Loucy (cell line): ENCODE results near the gene ZBTB2.
"Not testable (repeated sequence)": the region's sequence is repeated elsewhere in the genome, so short reads cannot be mapped to it uniquely, and the experiment has no call there.

ENCODE experiments used
- H2AFZ ChIP-seq: fragments of 200-600 bp; sonication (generic); 2 replicates; pipeline ENCODE4 v1.6.0; 2016; ENCODE audit warnings: antibody characterized with exemption, mild to moderate bottlenecking, low read length, moderate library complexity
- H3F3A ChIP-seq: fragments of 200-600 bp; 2 replicates; pipeline ENCODE4 v1.6.0; 2016; ENCODE audit warnings: antibody characterized with exemption, low read depth, mild to moderate bottlenecking
- H3K27me3 ChIP-seq: fragments of 200-600 bp; sonication (generic); 2 replicates; pipeline ENCODE4 v1.6.1; 2014; ENCODE audit warnings: low read length, mild to moderate bottlenecking; ENCODE audit not compliant: insufficient read depth, poor library complexity, severe bottlenecking
- H3K36me3 ChIP-seq: fragments of 200-600 bp; sonication (generic); 2 replicates; pipeline ENCODE4 v1.6.1; 2016; ENCODE audit warnings: low read length; ENCODE audit not compliant: insufficient read depth
- H3K4me1 ChIP-seq: fragments of 200-600 bp; sonication (generic); 2 replicates; pipeline ENCODE4 v1.5.1; 2014; ENCODE audit warnings: low read length, mild to moderate bottlenecking; ENCODE audit not compliant: insufficient read depth, poor library complexity, severe bottlenecking
- H3K4me2 ChIP-seq: fragments of 200-600 bp; sonication (generic); 2 replicates; pipeline ENCODE4 v1.6.0; 2014; ENCODE audit warnings: antibody characterized with exemption, low read length, low read depth, mild to moderate bottlenecking; ENCODE audit not compliant: poor library complexity, severe bottlenecking
- H3K4me3 ChIP-seq: fragments of 200-600 bp; sonication (generic); 2 replicates; pipeline ENCODE4 v1.5.1; 2014; ENCODE audit warnings: low read length, mild to moderate bottlenecking, mixed read lengths; ENCODE audit not compliant: poor library complexity, severe bottlenecking
- H3K79me2 ChIP-seq: fragments of 200-600 bp; sonication (generic); 2 replicates; pipeline ENCODE4 v1.6.1; 2014; ENCODE audit warnings: low read length; ENCODE audit not compliant: insufficient read depth
- H3K9ac ChIP-seq: fragments of 200-600 bp; sonication (generic); 2 replicates; pipeline ENCODE4 v1.6.0; 2014; ENCODE audit warnings: mild to moderate bottlenecking, low read depth, low read length, moderate library complexity; ENCODE audit not compliant: poor library complexity, severe bottlenecking
- H3K9me2 ChIP-seq: fragments of 200-600 bp; sonication (generic); replicated peaks from 2 replicates; pipeline ENCODE4 v1.6.1; 2016; ENCODE audit warnings: low read depth, low read length, mixed read lengths
- H3K9me3 ChIP-seq: fragments of 200-600 bp; sonication (generic); 2 replicates; pipeline ENCODE4 v1.6.1; 2014; ENCODE audit warnings: mild to moderate bottlenecking, antibody characterized with exemption, low read length, low read depth; ENCODE audit not compliant: insufficient read depth
- H4K20me1 ChIP-seq: fragments of 200-600 bp; sonication (generic); 2 replicates; pipeline ENCODE4 v1.6.0; 2014; ENCODE audit warnings: antibody characterized with exemption, low read length, mild to moderate bottlenecking; ENCODE audit not compliant: insufficient read depth, poor library complexity, severe bottlenecking
- EZH2phosphoT487 ChIP-seq: fragments of 200-600 bp; IDR thresholded peaks from 2 replicates; pipeline ENCODE4 v1.6.1; 2018; ENCODE audit warnings: antibody characterized with exemption, mild to moderate bottlenecking, moderate library complexity, borderline replicate concordance
- TF ChIP-seq, protein P1 (sequence below): fragments of 200-600 bp; sonication (generic); conservative IDR thresholded peaks from 2 replicates; pipeline ENCODE4 v1.5.1; 2014; ENCODE audit warnings: mild to moderate bottlenecking, antibody characterized with exemption, low read length

Gene ZBTB2

DNA sequence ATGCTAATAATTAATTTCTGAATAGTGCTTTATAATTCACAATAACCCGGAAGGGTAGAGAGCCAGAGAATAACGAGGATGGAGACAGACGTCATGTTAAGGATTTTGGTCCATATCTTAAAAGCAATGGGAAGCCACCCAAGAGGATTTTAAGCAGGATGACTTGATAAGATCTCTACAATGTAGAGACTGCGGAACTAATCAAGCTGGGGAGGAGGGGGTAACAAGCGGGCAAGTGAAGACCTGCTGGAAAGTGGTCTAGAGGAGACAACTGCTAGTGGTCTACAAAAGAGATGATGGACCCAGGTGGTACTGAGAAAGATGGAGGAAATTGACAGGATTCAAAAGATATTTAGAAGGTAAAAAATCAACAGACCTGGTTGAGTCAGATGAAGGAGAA lies 7.2 kb downstream of the ZBTB2 start:
- Histone ChIP-seq H3K9me2 (no peaks in the 10 kb centered on the region), H3K36me3 (no peaks in the 10 kb centered on the region), H3K27me3 (no peaks in the 10 kb centered on the region), H2AFZ (no peak overlapping the region), H3K4me1 (peaks cover 28% of the 10 kb centered on the region), H3K4me3 (no peak overlapping the region), H3K4me2 (no peak overlapping the region), H3K9ac (no peak overlapping the region), H4K20me1 (peaks cover 11% of the 10 kb centered on the region), H3K9me3 (no peaks in the 10 kb centered on the region), H3F3A (no peaks in the 10 kb centered on the region), H3K79me2 (peaks cover 76% of the 10 kb centered on the region)
- TF ChIP-seq, protein P1, sequence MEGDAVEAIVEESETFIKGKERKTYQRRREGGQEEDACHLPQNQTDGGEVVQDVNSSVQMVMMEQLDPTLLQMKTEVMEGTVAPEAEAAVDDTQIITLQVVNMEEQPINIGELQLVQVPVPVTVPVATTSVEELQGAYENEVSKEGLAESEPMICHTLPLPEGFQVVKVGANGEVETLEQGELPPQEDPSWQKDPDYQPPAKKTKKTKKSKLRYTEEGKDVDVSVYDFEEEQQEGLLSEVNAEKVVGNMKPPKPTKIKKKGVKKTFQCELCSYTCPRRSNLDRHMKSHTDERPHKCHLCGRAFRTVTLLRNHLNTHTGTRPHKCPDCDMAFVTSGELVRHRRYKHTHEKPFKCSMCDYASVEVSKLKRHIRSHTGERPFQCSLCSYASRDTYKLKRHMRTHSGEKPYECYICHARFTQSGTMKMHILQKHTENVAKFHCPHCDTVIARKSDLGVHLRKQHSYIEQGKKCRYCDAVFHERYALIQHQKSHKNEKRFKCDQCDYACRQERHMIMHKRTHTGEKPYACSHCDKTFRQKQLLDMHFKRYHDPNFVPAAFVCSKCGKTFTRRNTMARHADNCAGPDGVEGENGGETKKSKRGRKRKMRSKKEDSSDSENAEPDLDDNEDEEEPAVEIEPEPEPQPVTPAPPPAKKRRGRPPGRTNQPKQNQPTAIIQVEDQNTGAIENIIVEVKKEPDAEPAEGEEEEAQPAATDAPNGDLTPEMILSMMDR, result no peak
- no peak for TF ChIP-seq EZH2phosphoT487

DNA sequence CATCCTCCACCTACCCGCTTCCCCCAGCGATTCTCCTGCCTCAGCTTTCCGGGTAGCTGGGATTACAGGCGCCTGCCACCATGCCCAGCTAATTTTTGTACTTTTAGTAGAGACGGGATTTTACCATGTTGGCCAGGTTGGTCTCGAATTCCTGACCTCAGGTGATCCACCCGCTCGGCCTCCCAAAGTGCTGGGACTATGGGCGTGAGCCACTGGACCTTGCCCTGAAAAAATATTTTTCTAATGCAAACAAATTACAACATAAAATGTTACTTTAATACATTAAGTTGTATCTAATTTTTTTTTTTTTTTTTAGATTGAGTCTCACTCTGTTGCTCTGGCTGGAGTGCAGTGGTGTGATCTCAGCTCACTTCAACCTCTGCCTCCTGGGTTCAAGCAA lies 8.7 kb downstream of the ZBTB2 start:
- not testable (repeated sequence) for H3K9ac ChIP-seq, H3K4me3 ChIP-seq, H3K27me3 ChIP-seq, H3F3A ChIP-seq, H3K9me3 ChIP-seq, H3K9me2 ChIP-seq, H2AFZ ChIP-seq, H3K4me2 ChIP-seq, H3K36me3 ChIP-seq
- Histone ChIP-seq H3K79me2 (peaks cover 62% of the 10 kb centered on the region), H4K20me1 (peaks cover 24% of the 10 kb centered on the region), H3K4me1 (peaks cover 18% of the 10 kb centered on the region)

DNA sequence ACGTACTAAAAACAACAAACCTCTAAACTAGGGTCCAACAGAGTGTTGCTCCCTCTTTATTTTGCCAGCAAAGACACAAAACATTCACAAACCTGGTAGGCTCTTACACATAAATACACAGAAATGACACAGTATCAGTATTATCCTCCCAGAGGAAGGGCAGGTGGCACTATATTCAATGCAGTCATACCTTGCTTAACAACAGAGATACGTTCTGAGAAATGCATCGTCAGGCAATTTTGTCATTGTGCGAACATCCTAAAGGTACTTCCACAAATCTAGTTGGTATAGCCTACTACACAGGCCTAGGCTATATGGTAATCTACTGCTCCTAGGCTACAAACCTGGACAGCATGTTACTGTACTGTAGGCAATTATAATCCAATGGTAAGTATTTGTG lies 9.6 kb downstream of the ZBTB2 start:
- Histone ChIP-seq H3K4me3 (no peak overlapping the region), H3K79me2 (peaks cover 55% of the 10 kb centered on the region), H3K36me3 (no peaks in the 10 kb centered on the region), H4K20me1 (peaks cover 26% of the 10 kb centered on the region), H3K27me3 (no peaks in the 10 kb centered on the region), H3K9ac (no peak overlapping the region), H3K4me1 (peaks cover 19% of the 10 kb centered on the region), H3K9me3 (no peaks in the 10 kb centered on the region), H3K4me2 (no peak overlapping the region), H3K9me2 (no peaks in the 10 kb centered on the region), H3F3A (no peaks in the 10 kb centered on the region), H2AFZ (no peak overlapping the region)
- TF ChIP-seq EZH2phosphoT487, result no peak
- TF ChIP-seq, protein P1, result no peak

DNA sequence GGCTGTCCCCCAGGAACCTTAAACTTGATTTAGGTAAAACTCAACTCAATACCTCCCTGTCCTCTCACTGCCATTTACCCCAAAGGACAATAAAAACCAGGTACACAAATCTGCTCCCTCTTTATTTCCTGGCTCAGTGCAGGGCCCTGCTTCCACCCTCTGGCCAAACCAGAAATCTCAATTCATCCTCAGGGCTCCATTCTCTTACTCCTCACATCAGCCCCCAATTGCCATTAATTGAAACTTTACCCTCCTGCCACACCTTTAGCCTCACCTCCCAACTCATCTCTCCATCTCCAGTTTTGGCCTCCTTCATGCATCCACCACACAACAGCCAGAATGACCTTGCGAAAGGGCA lies 10.5 kb downstream of the ZBTB2 start:
- Histone ChIP-seq H3K36me3 (no peaks in the 10 kb centered on the region), H3K9me3 (no peaks in the 10 kb centered on the region), H3K4me1 (peaks cover 28% of the 10 kb centered on the region), H3K9me2 (no peaks in the 10 kb centered on the region), H3F3A (peaks cover 5% of the 10 kb centered on the region; the same call in 1 of the 2 replicates), H4K20me1 (peaks cover 31% of the 10 kb centered on the region), H3K4me3 (no peak overlapping the region), H3K4me2 (peak overlapping the region; percentile 20), H2AFZ (no peak overlapping the region), H3K9ac (no peak overlapping the region), H3K27me3 (no peaks in the 10 kb centered on the region), H3K79me2 (peaks cover 46% of the 10 kb centered on the region)
- TF ChIP-seq, protein P1, result no peak
- TF ChIP-seq EZH2phosphoT487, result no peak
